ENCODE measurements around the gene SPATA46. TPM values are rescaled to one million over a fixed set of nuclear protein-coding genes. Genes with fewer than 3 reads are reported as not detected.

The SPATA46 gene
- total RNA-seq, 1 experiment from 2014 or later, result not detected

- intact Hi-C loops (cut with micrococcal nuclease), result no loop called here
- no peak for ATAC-seq
Observed at GRCh38 chr1:162335126-162335525, 41.5 kb downstream of the SPATA46 start.

More at GRCh38 chr1:162335126-162335525, 41.5 kb downstream of the SPATA46 start:
- Histone ChIP-seq H3K36me3 (ENCODE audit: control insufficient read depth in 1 of 2, insufficient read depth in 2 of 2, low read length in 2 of 2) (no peaks in the 10 kb centered on the region), H3K4me3 (replicated peaks in 1 of 2; ENCODE audit: low read depth in 1 of 2, low read length in 2 of 2) (no peak overlapping the region), H3K9me3 (ENCODE audit: control insufficient read depth in 1 of 2, insufficient read depth in 1 of 2, low read depth in 1 of 2, low read length in 2 of 2) (no peaks in the 10 kb centered on the region), H3K27me3 (ENCODE audit: insufficient read depth, low read length) (no peaks in the 10 kb centered on the region; the same call in 1 of the 2 replicates), H3K9ac (ENCODE audit: low read length) (no peak overlapping the region), H4K20me1 (ENCODE audit: insufficient read depth) (no peaks in the 10 kb centered on the region), H3K4me2 (ENCODE audit: low read length) (no peak overlapping the region), H3K27ac (ENCODE audit: low read depth, low read length) (no peak overlapping the region), H2AFZ (ENCODE audit: low read depth, low read length, poor library complexity, severe bottlenecking) (no peak overlapping the region), H3K79me2 (ENCODE audit: insufficient read depth, low read length) (no peaks in the 10 kb centered on the region), H3K4me1 (ENCODE audit: control insufficient read depth in 1 of 2, insufficient read depth in 2 of 2, low read length in 2 of 2) (no peaks in the 10 kb centered on the region), H3K9me2 (ENCODE audit: insufficient read depth) (no peaks in the 10 kb centered on the region)
- no TSS peak for BruUV-seq (replicated peaks)
- TF ChIP-seq CTCF (IDR thresholded peaks at IDR 0.05 in 2 of 3, conservative IDR thresholded peaks at IDR 0.05 in 1 of 3; ENCODE audit: borderline replicate concordance in 1 of 3, insufficient read depth in 1 of 3, low read depth in 2 of 3, low read length in 2 of 3) (no peak), MAX (IDR thresholded peaks at IDR 0.05) (no peak), JUND (IDR thresholded peaks at IDR 0.05) (no peak), CEBPB (IDR thresholded peaks at IDR 0.05; ENCODE audit: low read depth) (no peak), POLR2AphosphoS5 (IDR thresholded peaks at IDR 0.05; ENCODE audit: low read depth, low read length) (no peak), EZH2 (IDR thresholded peaks at IDR 0.05) (no peak), RAD21 (IDR thresholded peaks at IDR 0.05; ENCODE audit: low read depth) (no peak), EZH2phosphoT487 (IDR thresholded peaks at IDR 0.05; ENCODE audit: borderline replicate concordance) (no peak), YY1 (IDR thresholded peaks at IDR 0.05; ENCODE audit: extremely low read depth, insufficient replicate concordance, low read depth, low read length) (no peak)
- RAD21 ChIA-PET (ENCODE audit: low non-redundant PET in 1 of 2, low total read pairs in 2 of 2, uncharacterized antibody in 2 of 2, unreplicated experiment in 2 of 2), result no interaction called here
- no peak for DNase-seq (ENCODE audit: low read depth, low spot score)
- CTCF ChIA-PET, result no interaction called here
- POLR2A ChIA-PET, result no interaction called here

All from HCT116 (cell line).